NB4 (cell line): ENCODE results near the gene THUMPD2.

Experiments used
- MYC ChIP-seq: IDR thresholded peaks from 2 replicates; pipeline ENCODE4 v1.6.1; 2011; ENCODE audit warnings: low read depth, low read length
- POLR2A ChIP-seq: IDR thresholded peaks from 2 replicates; pipeline ENCODE4 v1.6.1; 2011; ENCODE audit warnings: mild to moderate bottlenecking; ENCODE audit not compliant: insufficient read length; ENCODE audit errors: extremely low read depth
- TF ChIP-seq, protein P1 (sequence below): IDR thresholded peaks from one replicate; pipeline ENCODE4 v1.5.1; 2012; ENCODE audit warnings: low read depth, low read length

GRCh38 chr2:39717067-39717466 is 62.0 kb downstream of the THUMPD2 start:
- TF ChIP-seq, protein P1, sequence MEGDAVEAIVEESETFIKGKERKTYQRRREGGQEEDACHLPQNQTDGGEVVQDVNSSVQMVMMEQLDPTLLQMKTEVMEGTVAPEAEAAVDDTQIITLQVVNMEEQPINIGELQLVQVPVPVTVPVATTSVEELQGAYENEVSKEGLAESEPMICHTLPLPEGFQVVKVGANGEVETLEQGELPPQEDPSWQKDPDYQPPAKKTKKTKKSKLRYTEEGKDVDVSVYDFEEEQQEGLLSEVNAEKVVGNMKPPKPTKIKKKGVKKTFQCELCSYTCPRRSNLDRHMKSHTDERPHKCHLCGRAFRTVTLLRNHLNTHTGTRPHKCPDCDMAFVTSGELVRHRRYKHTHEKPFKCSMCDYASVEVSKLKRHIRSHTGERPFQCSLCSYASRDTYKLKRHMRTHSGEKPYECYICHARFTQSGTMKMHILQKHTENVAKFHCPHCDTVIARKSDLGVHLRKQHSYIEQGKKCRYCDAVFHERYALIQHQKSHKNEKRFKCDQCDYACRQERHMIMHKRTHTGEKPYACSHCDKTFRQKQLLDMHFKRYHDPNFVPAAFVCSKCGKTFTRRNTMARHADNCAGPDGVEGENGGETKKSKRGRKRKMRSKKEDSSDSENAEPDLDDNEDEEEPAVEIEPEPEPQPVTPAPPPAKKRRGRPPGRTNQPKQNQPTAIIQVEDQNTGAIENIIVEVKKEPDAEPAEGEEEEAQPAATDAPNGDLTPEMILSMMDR, result no peak
- no peak for TF ChIP-seq POLR2A
- no peak for TF ChIP-seq MYC
